HCT116 (cell line): ENCODE data around the gene NOA1. TPM values are rescaled to one million over a fixed set of nuclear protein-coding genes. Genes with fewer than 3 reads are reported as not detected.

Source experiments
- ATAC-seq: fragments of 200-7000 bp; cut with Tn5 transposase; 2 replicates; pipeline ENCODE4 v1.9.1; 2020; ENCODE audit warnings: mild to moderate bottlenecking, moderate library complexity
- BruUV-seq: library from RNA; stranded (reverse); fragments of 400-500 nt; replicated peaks from 2 replicates; lab custom pipeline; 2021; lab: Mats Ljungman, UMichigan
- CTCF ChIA-PET: fragments of 300-600 bp; sonication (Branson Sonifier 250); formaldehyde crosslinking; loops from one replicate; lab custom pipeline; 2021; ENCODE audit warnings: antibody characterized with exemption; lab: Charles Lee
- POLR2A ChIA-PET: fragments of 300-600, 350-600 bp; sonication (Branson Sonifier 250); formaldehyde crosslinking; loops from one replicate; lab custom pipeline; 2021; ENCODE audit warnings: antibody characterized with exemption; lab: Charles Lee
- RAD21 ChIA-PET, 2 experiments: fragments of 300-600 bp; sonication (Branson Sonifier 250); formaldehyde crosslinking; loops; one replicate each; lab custom pipeline; 2023; ENCODE audit warnings: low total read pairs in 2 of 2; ENCODE audit not compliant: uncharacterized antibody in 2 of 2, unreplicated experiment in 2 of 2, low non-redundant PET in 1 of 2; lab: Charles Lee
- DNase-seq: peaks from one replicate; pipeline ENCODE4 v3.0.0-alpha.2; 2010; ENCODE audit warnings: low read depth, low spot score
- H2AFZ ChIP-seq: fragments of 200-600 bp; shearing (Covaris generic), sonication (generic); 2 replicates; pipeline ENCODE4 v1.6.1; 2017; ENCODE audit warnings: low read depth, mixed run types, mixed read lengths, antibody characterized with exemption, low read length; ENCODE audit not compliant: poor library complexity, severe bottlenecking
- H3K27ac ChIP-seq: 2 replicates; pipeline ENCODE4 v1.5.1; 2012; ENCODE audit warnings: low read depth, low read length
- H3K27me3 ChIP-seq: fragments of 200-600 bp; sonication (generic); 2 replicates; pipeline ENCODE4 v1.6.1; 2016; ENCODE audit warnings: mixed run types, low read length, mixed read lengths; ENCODE audit not compliant: insufficient read depth
- H3K36me3 ChIP-seq, 2 experiments: fragments of 200-500 bp in 1 of 2; fragments of 200-600 bp in 1 of 2; sonication (Bioruptor generic) in 1 of 2; sonication (generic) in 1 of 2; 2 replicates each; pipeline versions ENCODE4 v1.5.1 to v1.6.1; 2014 to 2016; ENCODE audit warnings: low read length in 2 of 2, inconsistent platforms in 1 of 2, mixed read lengths in 1 of 2, mixed run types in 1 of 2; ENCODE audit not compliant: insufficient read depth in 2 of 2, control insufficient read depth in 1 of 2
- H3K4me1 ChIP-seq, 2 experiments: fragments of 200-600 bp in 1 of 2; sonication (generic) in 1 of 2; 2 replicates each; pipeline versions ENCODE4 v1.5.1 to v1.6.1; 2012 to 2017; ENCODE audit warnings: low read length in 2 of 2, inconsistent platforms in 1 of 2, mild to moderate bottlenecking in 1 of 2, mixed read lengths in 1 of 2, mixed run types in 1 of 2, moderate library complexity in 1 of 2; ENCODE audit not compliant: insufficient read depth in 2 of 2, control insufficient read depth in 1 of 2
- H3K4me2 ChIP-seq: fragments of 200-600 bp; sonication (generic); 2 replicates; pipeline ENCODE4 v1.6.1; 2017; ENCODE audit warnings: mixed run types, low read length, mixed read lengths
- H3K4me3 ChIP-seq, 2 experiments: fragments of 200-600 bp in 1 of 2; sonication (generic) in 1 of 2; replicated peaks in 1 of 2; 2 replicates each; pipeline ENCODE4 v1.5.1; 2011 to 2016; ENCODE audit warnings: low read length in 2 of 2, control low read depth in 1 of 2, low read depth in 1 of 2, mild to moderate bottlenecking in 1 of 2, mixed read lengths in 1 of 2, mixed run types in 1 of 2
- H3K79me2 ChIP-seq: fragments of 200-600 bp; sonication (generic); 2 replicates; pipeline ENCODE4 v1.6.1; 2017; ENCODE audit warnings: mild to moderate bottlenecking, mixed run types, low read length, moderate library complexity, mixed read lengths; ENCODE audit not compliant: insufficient read depth
- H3K9ac ChIP-seq: fragments of 200-600 bp; sonication (generic); 2 replicates; pipeline ENCODE4 v1.6.1; 2016; ENCODE audit warnings: low read length, mixed read lengths
- H3K9me2 ChIP-seq: fragments of 200-600 bp; sonication (generic), shearing (Covaris generic); 2 replicates; pipeline ENCODE4 v1.6.1; 2017; ENCODE audit warnings: mixed run types, mild to moderate bottlenecking, moderate library complexity; ENCODE audit not compliant: insufficient read depth
- H3K9me3 ChIP-seq, 2 experiments: fragments of 200-500 bp in 1 of 2; fragments of 200-600 bp in 1 of 2; sonication (Bioruptor generic) in 1 of 2; sonication (generic) in 1 of 2; 2 replicates each; pipeline ENCODE4 v1.6.1; 2014 to 2017; ENCODE audit warnings: low read length in 2 of 2, mixed read lengths in 2 of 2, inconsistent platforms in 1 of 2, low read depth in 1 of 2, mild to moderate bottlenecking in 1 of 2, mixed run types in 1 of 2, moderate library complexity in 1 of 2; ENCODE audit not compliant: control insufficient read depth in 1 of 2, insufficient read depth in 1 of 2
- H4K20me1 ChIP-seq: fragments of 200-600 bp; sonication (generic), shearing (Covaris generic); 2 replicates; pipeline ENCODE4 v1.6.1; 2017; ENCODE audit warnings: mixed run types, mild to moderate bottlenecking, moderate library complexity; ENCODE audit not compliant: insufficient read depth
- CTCF ChIP-seq, 3 experiments: fragments of 200-600 bp in 1 of 3; sonication (generic) in 1 of 3; IDR thresholded peaks in 2 of 3; conservative IDR thresholded peaks in 1 of 3; 2 replicates each; pipeline ENCODE4 v1.5.1; 2012 to 2017; ENCODE audit warnings: low read depth in 2 of 3, low read length in 2 of 3, antibody characterized with exemption in 1 of 3, borderline replicate concordance in 1 of 3, control low read depth in 1 of 3, mild to moderate bottlenecking in 1 of 3, mixed read lengths in 1 of 3, mixed run types in 1 of 3, moderate library complexity in 1 of 3; ENCODE audit not compliant: insufficient read depth in 1 of 3
- POLR2A ChIP-seq: IDR thresholded peaks from 2 replicates; pipeline ENCODE4 v1.7.0; 2011; ENCODE audit warnings: borderline replicate concordance; ENCODE audit not compliant: insufficient read depth, insufficient read length; ENCODE audit errors: extremely low read depth
- POLR2AphosphoS5 ChIP-seq: IDR thresholded peaks from 2 replicates; pipeline ENCODE4 v1.6.1; 2011; ENCODE audit warnings: mild to moderate bottlenecking, low read depth, low read length, moderate library complexity
- RAD21 ChIP-seq: IDR thresholded peaks from 2 replicates; pipeline ENCODE4 v1.6.1; 2012; ENCODE audit warnings: low read depth, mild to moderate bottlenecking
- YY1 ChIP-seq: IDR thresholded peaks from 2 replicates; pipeline ENCODE4 v1.6.1; 2011; ENCODE audit warnings: low read length, low read depth, moderate library complexity, mild to moderate bottlenecking; ENCODE audit not compliant: insufficient replicate concordance; ENCODE audit errors: extremely low read depth
- ZFX ChIP-seq: fragments of 450-650 bp; IDR thresholded peaks from 2 replicates; pipeline ENCODE4 v1.6.1; 2017
- ZNF274 ChIP-seq: fragments of 200-500 bp; sonication (Bioruptor generic); IDR thresholded peaks from 2 replicates; pipeline ENCODE4 v1.6.1; 2014; ENCODE audit warnings: mild to moderate bottlenecking, low read depth, low read length, inconsistent platforms
- intact Hi-C: fragments of 100-400 bp; cut with micrococcal nuclease; formaldehyde crosslinking; loops from 2 replicates; pipeline ENCODE4 v1.10.0; 2022
- total RNA-seq: library from RNA; stranded (reverse); gene quantifications from one replicate; pipeline ENCODE4 v1.2.1, GENCODE V29; 2021; ENCODE audit not compliant: unreplicated experiment
- TF ChIP-seq, protein P1 (sequence below): IDR thresholded peaks from 2 replicates; pipeline ENCODE4 v1.6.1; 2012; ENCODE audit warnings: low read depth
- TF ChIP-seq, protein P2 (sequence below): IDR thresholded peaks from 2 replicates; pipeline ENCODE4 v1.6.1; 2012

The NOA1 gene
- total RNA-seq, 1 experiment from 2014 or later, result 38.4 TPM

GRCh38 chr4:57018980-57019379 lies 41.6 kb upstream of the NOA1 start:
- no peaks in the 10 kb centered on the region for H3K27me3 ChIP-seq
- ATAC-seq (no peak), DNase-seq (no peak)
- H3K79me2 ChIP-seq, result peaks cover 19% of the 10 kb centered on the region
- ChIA-PET RAD21 (no interaction called here), POLR2A (no interaction called here), CTCF (no interaction called here)
- no peak overlapping the region for H3K4me3 ChIP-seq
- BruUV-seq, result no TSS peak
- H3K9ac ChIP-seq, result no peak overlapping the region
- no peak overlapping the region for H2AFZ ChIP-seq
- peaks cover 60 to 61% of the 10 kb centered on the region in 2 experiments for H3K36me3 ChIP-seq
- no peaks in the 10 kb centered on the region; the same call in 1 of the 2 replicates for H4K20me1 ChIP-seq
- intact Hi-C loops, result no loop called here
- no peak overlapping the region for H3K27ac ChIP-seq
- no peaks in the 10 kb centered on the region for H3K4me1 ChIP-seq
- H3K9me3 ChIP-seq, result no peaks in the 10 kb centered on the region
- H3K9me2 ChIP-seq, result no peaks in the 10 kb centered on the region
- H3K4me2 ChIP-seq, result no peak overlapping the region
- no peak for TF ChIP-seq ZFX
- no peak for TF ChIP-seq POLR2AphosphoS5
- TF ChIP-seq, protein P1, sequence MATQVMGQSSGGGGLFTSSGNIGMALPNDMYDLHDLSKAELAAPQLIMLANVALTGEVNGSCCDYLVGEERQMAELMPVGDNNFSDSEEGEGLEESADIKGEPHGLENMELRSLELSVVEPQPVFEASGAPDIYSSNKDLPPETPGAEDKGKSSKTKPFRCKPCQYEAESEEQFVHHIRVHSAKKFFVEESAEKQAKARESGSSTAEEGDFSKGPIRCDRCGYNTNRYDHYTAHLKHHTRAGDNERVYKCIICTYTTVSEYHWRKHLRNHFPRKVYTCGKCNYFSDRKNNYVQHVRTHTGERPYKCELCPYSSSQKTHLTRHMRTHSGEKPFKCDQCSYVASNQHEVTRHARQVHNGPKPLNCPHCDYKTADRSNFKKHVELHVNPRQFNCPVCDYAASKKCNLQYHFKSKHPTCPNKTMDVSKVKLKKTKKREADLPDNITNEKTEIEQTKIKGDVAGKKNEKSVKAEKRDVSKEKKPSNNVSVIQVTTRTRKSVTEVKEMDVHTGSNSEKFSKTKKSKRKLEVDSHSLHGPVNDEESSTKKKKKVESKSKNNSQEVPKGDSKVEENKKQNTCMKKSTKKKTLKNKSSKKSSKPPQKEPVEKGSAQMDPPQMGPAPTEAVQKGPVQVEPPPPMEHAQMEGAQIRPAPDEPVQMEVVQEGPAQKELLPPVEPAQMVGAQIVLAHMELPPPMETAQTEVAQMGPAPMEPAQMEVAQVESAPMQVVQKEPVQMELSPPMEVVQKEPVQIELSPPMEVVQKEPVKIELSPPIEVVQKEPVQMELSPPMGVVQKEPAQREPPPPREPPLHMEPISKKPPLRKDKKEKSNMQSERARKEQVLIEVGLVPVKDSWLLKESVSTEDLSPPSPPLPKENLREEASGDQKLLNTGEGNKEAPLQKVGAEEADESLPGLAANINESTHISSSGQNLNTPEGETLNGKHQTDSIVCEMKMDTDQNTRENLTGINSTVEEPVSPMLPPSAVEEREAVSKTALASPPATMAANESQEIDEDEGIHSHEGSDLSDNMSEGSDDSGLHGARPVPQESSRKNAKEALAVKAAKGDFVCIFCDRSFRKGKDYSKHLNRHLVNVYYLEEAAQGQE, result no peak
- no peak for TF ChIP-seq RAD21
- TF ChIP-seq ZNF274, result no peak
- TF ChIP-seq CTCF (IDR thresholded peaks at IDR 0.05 in 2 of 3, conservative IDR thresholded peaks at IDR 0.05 in 1 of 3; ENCODE audit: borderline replicate concordance in 1 of 3, insufficient read depth in 1 of 3, low read depth in 2 of 3, low read length in 2 of 3), result no peak
- TF ChIP-seq, protein P2, sequence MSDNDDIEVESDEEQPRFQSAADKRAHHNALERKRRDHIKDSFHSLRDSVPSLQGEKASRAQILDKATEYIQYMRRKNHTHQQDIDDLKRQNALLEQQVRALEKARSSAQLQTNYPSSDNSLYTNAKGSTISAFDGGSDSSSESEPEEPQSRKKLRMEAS, result no peak
- no peak for TF ChIP-seq POLR2A
- TF ChIP-seq YY1, result no peak
